HUDEP-2 (cell line): Measurements from ENCODE around the gene ESX1.
A peak's percentile ranks its signal among the peaks of the same experiment; 100 is the strongest.
"Not testable (repeated sequence)": the region's sequence is repeated elsewhere in the genome, so short reads cannot be mapped to it uniquely, and the experiment has no call there.

Experiments used
- DNase-seq, 76 experiments: peaks; one replicate each; lab custom pipeline; 2025; ENCODE audit not compliant: unreplicated experiment in 76 of 76; lab: John Stamatoyannopoulos, UW

The ESX1 gene

DNA sequence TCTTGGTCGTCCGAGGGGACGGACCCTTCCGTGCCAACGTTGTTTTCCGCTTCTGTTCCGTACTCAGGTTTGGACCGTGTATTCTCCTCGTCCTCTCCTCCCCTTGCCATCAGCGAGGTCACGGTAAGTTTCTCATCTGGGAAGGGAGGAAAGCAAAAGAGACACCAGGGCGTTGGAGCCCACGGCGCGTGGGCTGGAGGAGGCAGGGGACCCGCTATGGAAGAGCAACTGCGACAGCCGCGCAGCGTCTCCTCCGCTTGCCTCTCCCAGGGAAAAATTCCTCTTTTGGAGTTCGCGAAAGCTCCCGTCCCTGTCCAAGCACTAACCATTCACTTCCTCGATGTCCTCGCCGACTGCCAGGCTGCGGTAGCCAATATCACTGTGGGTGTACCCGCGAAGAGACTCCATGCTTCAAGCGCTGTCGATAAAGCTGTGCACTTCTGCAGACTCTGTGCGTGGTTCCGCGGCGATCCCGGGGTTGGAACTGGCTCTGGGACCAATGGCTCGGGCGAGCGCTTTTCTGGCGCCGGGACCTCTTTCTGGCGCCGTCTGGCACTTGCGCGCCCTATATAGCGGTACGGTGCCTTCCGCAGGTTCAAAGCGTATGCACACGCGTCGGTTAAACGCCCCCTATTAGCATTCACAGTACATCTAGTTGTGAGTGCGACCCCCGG is at the start of gene ESX1:
ESX1 (minus strand) TSS at position 492 of the 674 bp plus-strand sequence; CDS start at position 408, 84 bp downstream.
- DNase-seq, result no peak

DNA sequence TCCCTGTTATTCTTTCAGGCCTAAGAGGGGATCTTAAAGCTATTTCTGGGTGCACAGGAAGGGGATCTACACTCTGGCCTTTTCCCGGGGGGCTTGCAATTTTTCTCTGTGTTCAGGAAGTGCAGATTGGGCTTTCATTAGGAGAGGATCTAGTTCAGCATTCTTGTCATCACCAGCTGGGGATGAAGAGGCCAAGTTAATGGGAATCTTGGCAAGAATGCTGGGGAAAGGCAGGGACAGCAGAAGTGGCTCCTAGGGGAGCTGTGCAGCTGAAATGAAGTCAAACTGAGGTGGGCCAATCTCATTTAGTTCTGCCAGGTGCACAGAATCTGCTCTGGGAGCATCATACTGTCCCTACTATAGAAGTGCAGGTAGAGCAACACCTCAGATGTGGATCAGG is 40.9 kb upstream of the ESX1 start:
- no peak for DNase-seq

DNA sequence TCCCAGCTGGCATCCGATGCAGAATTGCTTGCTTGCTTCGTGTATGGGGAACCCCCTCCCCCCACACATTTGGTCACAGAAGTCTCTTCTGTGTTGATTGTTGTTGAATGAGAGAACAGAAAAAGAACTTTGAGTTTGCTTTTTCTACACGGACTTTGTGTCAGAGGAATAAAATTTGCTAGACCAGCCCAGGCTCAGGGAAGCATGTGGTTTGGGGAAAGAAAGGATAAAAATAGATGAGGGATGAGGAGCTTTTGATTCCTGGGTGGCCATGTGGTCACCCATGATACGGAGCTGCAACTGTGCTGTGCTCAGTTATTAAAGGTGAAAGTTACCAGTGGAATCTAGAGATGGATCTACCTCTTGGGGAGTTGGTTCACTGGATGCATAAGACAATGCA is 34.2 kb upstream of the ESX1 start:
- no peak for DNase-seq

DNA sequence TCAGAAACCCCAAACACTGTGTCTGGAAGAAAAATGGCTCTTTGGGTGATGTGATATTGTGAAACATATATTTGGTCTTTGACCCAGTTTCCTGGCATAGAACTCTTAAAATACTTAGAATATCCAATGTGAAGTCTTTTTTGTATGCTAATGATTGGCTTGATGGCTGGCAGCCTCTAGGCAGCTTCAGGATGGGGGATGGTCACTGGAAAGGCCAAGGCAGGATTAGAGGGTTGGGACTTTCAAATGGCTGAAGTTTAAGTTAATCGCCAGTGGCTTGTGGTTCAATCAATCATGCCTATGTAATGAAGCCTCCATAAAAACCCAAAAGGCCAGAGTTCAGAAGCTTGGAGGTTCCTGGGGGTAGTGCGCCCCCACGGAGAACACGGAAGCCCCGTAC is 33.5 kb upstream of the ESX1 start:
- DNase-seq, result no peak

DNA sequence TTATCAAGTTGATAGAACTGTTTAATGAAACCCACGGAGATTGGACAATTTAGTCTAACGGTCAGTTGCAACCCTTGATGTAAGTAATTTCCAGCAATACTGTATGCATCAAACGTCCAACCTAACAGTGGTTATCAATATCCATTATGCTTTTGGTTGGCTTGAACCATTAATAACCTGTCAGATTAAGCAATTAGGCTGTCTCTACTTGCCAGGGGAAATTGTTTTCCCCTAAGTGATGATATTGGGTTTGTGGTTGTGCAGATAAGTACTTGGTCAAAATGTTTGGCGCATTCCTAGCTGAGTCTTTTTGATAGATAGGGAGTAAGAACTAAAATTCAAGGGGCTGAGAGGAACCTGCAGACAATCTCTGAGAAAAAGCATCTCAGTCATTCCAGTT is 30.5 kb upstream of the ESX1 start:
- no peak for DNase-seq

DNA sequence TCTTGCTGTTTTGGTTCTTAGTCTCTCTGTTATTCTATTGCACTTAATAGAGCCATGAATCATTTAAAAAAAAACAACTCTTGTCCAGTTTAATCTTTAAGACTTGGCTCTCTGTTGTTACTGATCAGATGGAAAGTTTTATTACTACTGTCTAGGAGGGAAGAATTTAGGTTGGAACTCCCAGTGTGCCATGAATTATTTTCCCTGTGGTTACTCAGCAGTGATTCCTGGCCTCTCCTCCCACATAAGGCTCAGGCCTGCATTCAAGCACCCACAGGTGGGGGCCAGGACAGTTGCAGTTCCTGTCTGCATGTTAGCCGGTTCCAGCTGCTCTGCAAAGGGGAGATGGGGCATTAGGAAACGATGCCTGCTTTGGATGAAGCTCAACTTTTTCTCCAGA is 29.8 kb upstream of the ESX1 start:
- no peak for DNase-seq

DNA sequence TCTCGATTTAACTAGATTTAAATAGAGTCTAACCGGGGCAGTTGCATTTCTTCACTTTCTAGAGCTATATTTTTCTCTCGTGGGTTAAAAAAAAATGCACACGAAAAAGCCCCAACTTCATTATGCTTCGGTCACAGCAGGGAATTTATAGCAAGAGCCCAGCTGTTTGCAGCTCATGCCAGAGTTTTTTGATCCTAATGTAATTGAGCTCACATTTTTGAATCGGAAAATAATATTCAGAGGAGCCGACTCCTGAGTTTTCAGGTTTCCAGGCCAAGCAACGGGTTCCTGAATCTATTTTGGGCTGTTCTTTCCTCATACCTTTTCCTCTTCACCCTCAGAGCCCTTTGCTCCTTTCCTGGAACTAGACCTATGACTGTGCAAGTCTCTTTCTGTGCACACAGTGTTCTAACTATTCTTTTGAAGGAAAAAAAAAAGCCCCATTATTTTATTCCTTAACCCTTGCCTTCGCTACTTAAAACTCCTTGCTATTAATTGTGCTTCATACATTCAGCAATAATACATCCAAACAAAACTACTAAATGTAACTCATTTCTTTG is 27.5 kb upstream of the ESX1 start:
- no peak for DNase-seq

DNA sequence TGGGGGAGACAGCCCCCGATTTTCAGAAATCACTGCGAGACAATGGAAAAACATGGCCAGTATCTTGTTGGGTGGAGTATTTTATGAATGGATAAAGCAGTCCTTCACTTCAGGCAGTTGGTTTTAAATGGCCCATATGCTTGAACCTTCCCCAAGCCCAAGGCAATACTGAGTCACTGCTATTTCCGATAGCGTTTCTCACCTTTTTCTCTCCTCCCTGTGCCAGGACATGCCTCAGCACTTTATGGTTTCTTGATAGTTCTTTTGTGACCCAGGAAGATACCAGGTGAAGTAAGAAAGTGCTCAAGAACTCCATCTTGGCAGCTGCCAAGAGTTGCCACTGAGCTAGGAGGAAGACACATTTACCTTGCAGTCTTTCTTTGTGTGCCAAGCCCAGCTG is 26.8 kb upstream of the ESX1 start:
- DNase-seq, result no peak

DNA sequence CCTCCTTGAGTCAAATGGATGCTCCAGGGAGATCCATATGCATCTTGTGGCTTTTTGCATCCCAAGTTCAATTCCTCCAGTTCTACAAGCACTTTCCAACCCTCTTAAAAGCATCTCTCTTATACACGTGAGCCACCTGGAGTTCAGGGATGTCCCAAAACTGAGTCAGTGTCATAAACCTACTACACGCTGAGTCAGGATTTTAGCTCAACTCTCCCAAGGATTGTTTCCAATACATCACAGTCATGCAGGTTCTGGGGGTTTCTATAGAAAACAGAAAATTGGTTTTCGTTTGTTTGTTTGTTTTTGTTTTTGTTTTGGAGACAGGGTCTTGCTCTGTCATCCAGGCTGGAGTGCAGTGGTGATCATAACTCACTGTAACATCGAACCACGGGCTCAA is 25.9 kb upstream of the ESX1 start:
- no peak for DNase-seq

DNA sequence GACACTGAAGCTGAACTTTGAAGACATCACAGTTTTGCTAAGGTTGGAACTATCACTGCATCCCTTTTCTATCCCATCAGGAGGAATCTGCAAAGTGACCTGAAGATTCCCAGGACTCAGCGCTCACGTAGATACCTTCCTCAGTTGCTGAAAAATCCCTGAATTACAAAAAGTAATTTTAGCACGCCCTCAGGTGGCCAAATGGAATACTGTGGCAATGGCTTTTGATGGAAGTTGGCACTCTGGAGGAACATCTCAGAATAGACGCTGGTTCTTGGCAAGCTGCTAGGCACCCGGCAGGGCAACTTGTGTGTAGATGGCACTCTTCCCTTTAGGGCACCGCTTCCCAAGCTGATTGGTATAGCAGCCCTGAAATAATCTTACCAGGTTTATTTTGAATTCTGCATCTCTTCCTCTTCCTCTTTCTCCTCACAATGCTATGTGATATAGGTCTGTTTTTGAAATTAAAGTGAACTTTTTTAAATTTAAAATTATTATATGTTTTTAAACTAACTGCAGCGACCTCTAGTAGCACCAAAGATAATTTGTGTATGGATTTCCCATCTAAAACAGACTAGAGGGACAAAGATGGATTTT is 16.3 kb upstream of the ESX1 start:
- peak in 44 of 76 experiments; percentile 0 to 43 (median 6) for DNase-seq

DNA sequence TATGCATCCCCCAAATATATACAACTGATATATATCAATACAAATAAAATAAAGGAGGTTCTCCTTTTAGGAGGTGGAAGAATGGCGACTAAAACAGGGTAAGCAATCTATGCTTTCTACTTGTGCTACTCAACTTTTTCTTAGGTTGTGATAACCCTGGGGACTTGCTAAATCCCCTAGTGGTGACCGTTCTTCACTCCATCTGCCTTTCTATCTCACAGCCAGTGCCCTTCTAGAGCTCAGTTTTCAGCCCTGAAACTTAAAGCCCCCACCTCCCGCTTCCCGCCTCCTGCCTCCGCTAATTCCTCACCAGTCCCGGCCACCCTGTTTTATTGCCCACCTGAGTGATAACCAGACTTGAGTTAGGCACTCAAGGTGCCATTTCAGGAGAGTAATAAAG is 15.5 kb upstream of the ESX1 start:
- DNase-seq, result no peak

DNA sequence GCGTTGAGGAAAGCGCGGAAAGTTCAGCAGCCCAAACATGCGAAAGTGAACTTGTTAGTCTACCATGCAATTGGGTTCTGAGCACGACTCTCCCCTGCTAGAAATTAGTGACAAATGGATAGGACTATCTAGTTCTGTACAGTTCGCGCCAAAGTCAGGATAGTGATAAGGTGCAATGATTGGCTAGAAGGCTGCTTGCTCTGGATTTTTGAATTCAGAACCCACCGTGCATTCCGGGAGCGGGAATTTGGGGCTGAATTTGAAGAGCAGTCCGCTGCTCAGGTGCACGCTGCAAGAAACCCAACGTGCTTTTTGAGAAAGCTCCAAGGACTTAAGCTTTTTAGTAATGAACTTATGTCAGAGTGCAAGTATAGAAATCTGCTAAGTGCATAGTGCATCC is 732 bp upstream of the ESX1 start:
- no peak for DNase-seq

DNA sequence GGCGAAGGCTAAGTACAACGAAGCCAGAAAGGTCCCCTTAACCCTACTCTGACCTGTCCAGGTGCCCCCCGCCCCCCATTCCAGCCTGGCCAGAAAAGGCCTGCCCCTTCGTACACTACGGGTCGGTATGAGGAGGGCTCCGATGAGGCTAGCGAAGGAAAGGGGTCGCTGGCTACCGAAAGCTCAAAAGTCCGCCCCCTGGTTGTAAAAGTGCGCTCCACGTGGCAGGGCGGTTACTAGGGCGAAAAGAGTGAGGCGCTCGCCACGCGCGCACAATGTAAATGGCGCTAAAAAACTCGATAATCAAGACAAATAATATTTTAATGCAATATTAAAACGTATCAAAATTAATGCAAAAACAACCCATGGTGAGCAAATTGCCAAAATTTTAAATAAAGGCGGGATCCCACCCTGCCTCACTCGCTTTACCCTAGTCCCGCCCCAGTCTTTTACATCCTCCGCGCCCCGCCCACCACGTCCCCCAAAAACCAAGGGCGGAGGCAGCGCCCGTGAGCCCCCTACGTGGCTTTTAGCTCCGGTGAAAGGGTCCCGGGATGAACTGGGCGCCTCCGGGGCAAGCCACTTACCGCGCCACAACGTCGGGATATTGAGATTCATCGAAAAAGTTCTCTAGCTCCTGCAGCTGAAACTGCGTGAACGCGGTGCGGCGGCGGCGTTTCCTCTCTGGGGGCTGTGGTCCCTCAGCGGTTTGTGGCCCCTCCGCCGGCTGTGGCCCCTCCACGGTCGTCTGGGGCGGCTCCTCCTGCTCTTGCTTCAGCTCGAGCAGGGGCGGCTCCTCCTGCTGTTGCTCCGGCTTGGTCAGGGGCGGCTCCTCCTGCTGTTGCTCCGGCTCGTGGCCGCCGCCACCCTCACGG is 929 bp downstream of the ESX1 start:
- peak in 2 of 76 experiments; percentile 0 to 1 for DNase-seq

DNA sequence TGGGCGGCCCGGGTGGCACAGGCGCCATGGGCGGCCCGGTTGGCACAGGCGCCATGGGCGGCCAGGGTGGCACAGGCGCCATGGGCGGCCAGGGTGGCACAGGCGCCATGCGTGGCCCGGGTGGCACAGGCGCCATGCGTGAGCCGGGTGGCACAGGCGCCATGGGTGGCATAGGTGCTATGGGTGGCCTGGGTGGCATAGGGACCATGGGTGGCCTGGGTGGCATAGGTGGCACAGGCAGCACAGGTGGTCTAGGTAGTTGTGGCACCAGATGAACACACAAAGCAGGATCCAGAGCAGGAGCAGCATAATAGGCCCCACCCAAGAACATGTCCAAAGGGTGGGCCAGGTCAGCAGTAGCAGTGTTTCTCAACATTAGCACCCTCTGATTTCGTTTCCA is 4.3 kb downstream of the ESX1 start:
- DNase-seq, result no peak

DNA sequence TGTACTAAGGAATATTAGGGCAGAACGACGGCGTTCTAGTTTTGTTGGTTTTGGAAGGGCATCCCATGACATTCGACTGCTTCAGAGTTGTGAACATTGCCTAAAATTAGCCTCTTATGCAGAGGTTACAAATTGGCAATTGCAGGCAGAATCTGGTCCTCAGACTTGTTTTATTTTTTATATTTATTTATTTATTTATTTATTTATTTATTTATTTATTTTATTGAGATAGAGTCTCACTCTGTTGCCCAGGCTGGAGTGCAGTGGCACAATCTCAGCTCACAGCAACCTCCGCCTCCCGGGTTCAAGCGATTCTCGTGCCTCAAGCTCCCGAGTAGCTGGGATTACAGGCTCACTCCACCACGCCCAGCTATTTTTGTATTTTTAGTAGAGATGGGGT is 24.7 kb downstream of the ESX1 start:
- DNase-seq, result not testable (repeated sequence)

DNA sequence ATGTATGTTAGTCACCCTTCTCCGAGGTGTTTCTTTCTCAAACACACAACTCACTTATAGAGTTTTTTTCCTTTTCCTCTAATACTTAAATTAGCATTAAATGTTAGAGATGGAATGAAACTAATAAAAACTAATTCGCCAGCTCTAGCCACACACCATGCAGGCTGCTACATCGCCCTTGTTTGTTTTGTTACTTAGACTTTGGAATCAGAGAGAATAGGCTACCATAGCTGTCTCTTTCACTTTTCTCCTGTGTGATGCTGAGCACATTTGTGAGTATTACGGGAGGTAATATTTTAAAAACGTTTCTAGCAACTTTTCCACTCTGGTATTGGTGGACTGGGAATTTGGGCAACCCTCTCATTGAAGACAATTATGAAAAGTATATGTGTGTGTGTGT is 43.5 kb downstream of the ESX1 start:
- no peak for DNase-seq

DNA sequence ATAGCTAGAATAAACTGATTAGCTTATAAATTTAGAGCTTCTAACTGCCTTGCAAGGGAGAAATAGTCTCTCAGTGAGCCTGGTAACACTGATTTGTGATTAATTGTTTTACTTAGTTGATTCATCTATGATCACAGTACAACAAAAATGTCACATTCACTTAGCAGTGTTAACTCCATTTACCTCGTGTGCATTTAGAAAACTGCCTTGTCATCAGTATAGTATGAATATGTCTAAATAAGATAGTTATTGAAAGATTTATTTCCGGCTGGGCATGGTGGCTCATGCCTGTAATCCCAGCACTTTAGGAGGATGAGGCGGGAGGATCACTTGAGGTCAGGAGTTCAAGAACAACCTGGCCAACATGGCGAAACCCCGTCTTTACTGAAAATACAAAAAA is 49.2 kb downstream of the ESX1 start:
- no peak for DNase-seq
